Fibroblast of gingiva (primary cell): ENCODE measurements around the gene ARL15.
"Not testable (repeated sequence)": the region's sequence is repeated elsewhere in the genome, so short reads cannot be mapped to it uniquely, and the experiment has no call there.

Source experiments
- DNase-seq: peaks from one replicate; pipeline ENCODE4 v3.0.0-alpha.2; 2011; ENCODE audit warnings: low read depth

Gene ARL15

DNA sequence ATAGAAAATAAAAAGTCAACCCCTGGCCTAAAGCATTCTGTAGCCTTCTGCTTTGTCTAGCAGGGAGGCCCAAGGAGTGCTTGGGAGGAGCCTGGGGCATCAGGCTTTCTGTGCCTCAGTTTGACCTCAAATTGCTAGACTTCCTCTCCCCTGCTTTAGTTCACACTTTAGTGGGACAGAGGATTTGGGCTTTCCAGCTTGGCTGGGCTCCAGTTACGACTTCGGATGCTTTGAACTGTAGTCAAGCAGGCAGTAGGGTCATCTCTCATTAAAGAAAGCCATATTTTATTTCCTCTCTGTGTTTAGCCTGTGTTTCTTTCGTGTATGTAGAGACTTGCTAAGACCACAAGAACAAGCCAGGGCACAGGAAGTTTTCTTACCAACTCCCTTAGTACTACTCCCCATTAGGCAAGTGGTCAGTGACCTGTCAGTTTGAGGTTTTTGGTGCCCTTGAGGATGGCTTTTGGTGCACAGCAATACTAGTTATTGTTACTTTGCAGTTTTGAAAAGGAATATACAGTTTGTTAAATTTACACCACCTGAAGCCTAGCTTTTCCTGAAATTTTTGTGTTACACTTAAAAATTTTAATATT lies 415.2 kb downstream of the ARL15 start:
- no peak for DNase-seq

DNA sequence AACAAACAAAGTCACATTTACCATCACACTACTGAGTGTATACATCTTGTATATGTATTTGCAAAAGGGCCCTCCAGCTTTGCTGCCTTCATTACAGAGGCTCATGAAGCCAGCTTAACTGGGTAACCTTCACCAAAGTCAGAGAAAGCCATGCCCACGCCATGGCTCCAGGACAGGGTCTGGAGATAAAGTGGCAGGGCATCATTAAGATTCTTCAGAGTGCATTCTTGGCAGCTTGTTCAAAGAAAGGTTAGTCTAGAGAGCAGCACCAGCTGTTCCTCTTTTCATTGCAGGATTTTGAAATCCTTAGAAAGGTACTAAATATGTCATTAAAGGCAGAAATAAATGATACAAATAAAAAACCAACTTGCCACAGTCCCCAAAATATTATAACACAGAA lies 416.7 kb downstream of the ARL15 start:
- no peak for DNase-seq

DNA sequence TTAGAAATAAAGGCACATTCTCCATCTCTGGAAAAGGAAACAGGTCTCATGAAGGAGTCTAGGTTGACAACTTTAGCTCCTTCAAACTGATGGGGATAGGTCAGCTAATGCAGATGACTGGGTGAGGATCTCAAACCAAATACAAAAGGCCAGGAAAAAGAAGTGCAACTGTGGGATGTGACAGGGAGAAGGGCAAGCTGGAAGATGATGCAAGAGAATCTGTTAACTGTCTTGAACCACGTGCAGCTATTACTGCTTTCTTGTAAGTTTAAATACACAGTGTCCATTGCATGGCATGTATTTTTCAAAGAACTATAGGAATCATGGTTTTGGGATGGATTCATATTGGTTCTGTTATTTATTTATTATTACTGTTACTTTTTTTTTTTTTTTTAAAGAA lies 418.1 kb downstream of the ARL15 start:
- DNase-seq: no peak

DNA sequence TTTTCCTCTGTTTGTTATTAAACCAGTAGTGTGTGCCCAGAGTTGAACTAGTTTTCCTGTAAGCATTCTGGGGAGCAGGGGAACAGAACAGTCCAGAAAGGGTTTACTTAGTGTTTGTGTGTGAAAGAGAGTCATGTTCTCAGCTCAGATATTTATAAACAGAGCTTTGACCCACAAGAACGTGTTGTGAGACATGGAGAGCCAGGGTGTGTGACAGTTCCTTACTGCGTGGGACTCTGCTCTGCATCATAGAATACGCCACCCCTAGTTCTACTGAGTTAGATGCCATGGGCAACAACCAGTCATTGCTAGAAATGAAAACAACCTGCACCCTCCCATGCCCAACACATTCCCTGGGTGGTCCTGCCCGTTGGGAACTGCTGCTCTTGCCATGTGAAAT lies 419.2 kb downstream of the ARL15 start:
- DNase-seq: no peak

DNA sequence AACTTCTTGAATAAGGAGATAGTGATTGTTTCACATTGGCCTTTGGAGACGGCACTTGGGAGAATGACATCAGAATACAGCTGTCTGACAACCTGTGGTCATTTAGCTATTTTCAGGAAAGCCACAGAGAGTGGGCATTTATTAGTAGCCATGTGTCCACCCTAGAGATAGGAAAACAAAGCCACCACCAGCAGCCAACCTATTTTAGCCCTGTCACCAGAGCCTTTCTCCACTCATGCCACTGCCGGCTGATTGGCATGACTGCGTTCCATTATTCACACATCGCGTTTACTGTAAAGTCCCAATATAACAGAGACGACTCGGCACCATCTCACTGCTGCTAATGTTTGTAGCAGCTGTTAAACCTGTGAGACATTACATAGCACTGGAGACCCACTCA lies 419.9 kb downstream of the ARL15 start:
- no peak for DNase-seq

DNA sequence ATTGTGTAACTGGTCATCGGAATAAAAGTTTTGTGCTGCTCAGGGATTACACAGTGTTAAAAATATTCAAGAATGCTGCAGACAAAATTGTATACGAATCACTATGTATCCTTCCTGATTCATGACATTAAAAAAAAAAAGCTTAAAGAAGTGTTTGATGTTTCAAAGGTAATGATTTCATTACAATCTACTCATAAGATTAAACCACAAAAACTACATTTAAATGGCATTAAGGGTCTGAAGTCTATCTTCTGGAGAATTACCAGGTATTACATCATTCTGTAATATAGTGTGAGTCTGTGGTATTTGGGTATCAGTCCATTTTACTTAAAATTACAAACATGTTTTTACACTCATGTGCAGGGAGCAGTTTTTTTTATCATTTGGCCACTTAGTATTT lies 425.5 kb downstream of the ARL15 start:
- no peak for DNase-seq

DNA sequence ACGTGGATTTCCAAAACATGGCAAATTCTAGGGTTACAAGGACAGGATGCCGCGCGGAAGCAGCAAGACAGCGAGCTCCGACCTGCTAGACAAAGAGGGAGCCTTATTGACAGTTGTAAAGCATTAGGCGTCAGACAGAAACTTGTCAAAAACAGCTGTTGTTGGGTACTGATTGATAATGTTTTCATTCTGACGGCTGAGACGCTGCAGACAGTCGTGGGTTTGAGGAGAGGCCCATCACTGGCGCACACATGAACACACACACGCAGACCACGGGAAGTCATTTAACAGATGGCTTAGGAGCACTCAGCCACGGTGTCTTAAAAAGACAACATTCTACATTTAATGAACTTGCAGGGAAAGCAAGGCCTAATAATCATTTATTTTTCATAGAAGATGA lies 426.0 kb downstream of the ARL15 start:
- DNase-seq: no peak

DNA sequence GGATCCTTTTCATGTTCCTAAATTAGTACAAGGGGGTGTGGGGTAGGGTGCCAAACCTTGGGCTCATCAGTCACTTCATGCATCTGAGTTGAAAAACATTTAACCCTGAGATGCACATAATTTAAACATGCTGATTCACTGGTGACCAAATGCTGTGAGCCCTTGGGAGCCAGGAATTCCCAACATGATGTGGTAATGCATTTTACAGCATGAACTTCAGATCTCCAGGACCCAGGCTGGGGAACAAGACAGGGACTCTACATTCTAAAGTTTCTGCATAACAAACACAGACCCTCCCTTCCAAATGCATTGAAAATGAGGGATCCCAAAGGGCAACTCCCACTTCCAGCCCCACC lies 427.7 kb downstream of the ARL15 start:
- DNase-seq: peak; percentile 39

DNA sequence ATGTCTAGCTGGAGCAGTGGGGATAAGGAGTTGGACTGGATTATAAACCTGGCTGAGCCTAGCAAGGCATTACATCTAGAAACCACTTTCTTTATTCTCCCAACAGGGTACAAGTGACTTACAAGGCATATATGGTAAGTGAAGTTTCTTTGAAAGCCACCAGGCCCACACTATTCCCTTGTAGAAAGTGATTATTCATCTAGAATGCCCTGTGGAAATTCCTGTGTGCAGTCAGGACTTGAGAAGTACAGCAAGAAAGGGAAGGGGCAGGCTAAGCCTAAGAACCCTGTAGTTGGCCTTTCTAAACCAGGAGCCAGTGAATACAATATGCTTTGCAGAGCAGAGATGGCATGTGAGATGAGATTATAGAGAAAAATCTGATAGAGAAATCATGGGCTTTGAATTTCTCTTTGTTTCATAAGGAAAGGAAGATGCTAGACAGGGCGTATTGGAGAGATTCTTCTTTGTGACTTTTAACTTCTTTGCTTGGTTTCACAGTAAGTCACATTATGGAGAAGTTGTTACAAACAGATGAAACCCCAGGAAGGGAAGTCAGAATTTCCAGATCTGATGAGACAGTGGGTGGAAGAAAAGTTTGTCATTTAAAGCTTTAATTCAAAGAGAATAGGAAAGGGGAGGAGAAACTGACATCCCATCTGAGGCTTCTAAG lies 428.2 kb downstream of the ARL15 start:
- no peak for DNase-seq

DNA sequence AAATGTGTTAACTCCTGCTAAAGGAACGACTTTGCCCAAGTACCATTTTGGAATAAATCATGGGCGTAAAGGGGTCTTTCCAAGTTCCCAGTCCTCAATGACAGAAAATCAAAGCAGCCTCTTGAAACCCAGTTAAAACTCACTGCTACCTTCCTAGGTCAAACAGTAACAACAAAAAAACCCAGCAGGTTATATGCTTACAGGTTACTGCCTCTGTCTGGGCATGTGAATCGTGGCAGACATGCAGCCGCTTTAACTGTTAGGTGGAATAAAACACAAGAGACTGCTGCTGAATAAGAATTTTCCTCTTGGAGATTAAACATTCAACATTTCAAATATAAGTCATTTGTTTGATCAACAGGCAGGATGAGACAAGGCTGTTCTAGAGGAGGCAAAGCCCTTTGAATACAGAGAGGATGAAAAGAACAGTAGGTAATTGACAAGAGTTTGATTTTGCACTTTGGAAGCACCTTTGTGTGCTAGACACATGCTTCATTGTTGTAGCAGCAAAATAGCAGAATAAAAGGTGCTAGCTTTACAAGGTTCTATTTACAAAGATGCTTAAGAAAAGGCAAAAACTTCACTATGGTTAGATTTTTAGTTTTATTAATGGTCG lies 430.6 kb downstream of the ARL15 start:
- DNase-seq: no peak

DNA sequence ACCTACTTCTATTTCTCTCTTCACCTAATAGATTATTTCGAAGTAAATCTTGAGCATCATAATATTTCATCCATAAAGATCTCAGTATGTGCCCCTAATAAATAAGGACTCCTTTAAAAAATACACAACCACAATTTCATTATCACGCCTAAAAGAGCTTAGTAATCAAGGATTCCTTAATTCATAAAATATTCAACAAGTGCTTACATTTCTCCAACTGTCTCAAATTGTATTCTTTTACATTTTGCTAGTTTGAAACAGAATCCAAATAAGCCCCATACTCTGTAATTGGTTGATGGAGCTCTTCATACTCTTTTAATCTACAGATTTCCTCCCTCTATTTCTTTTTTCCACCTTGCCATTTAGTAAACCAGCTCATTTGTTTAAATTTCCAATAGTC lies 432.4 kb downstream of the ARL15 start:
- no peak for DNase-seq

DNA sequence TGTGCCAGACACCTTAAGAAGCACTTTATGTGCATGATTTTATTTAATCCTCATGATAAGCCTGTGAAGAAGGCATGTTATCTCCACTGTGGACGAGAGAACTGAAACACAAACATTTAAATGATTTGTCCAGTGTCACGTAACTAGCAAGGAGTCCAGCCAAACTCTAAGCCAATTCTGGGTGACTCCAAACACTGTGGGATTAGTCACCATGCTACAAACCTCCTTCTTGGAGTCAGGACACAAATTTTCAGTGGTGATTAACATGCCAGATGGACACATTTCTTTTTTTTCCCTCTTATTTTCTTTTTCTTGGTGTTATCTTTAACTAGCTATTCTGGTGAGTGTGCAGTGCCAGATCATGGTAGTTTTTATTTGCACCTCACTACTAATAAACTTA lies 433.1 kb downstream of the ARL15 start:
- peak; percentile 49 for DNase-seq

DNA sequence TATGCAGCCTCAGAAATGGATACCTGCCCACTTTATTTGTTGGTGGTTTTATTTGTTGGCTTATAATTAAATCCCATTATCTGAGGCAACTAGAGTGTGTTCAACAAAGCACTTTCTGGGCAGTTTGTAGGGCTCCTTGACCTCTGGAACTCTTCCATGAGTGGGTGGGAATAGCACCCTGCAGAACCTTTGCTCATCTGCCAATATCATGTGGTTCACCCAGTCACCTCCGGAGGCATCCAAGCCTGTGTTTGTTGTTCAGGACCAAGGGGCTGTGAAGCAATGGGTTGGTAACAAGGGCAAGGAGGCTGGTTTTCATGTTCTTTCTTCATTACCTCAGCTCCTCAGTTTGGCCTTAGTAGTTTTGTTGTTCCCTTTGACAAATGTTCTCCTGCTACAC lies 436.0 kb downstream of the ARL15 start:
- no peak for DNase-seq

DNA sequence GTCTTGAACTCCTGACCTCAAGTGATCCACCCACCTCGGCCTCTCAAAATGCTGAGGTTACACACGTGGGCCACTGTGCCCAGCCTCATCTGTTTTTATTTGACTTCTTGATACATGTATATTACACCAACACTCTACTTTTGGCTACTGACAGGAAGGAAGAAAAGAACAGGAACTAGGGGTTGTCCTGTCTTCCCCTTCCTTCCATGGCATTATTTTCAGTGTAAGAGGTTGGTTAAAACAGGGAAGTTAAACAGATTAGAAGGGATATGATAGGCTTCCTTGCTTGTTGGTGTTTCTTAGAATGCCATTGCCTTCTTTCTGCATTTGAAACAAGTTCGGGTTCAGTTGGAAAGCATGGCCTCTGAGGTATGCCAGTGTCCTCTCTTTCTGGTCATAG lies 437.1 kb downstream of the ARL15 start:
- no peak for DNase-seq

DNA sequence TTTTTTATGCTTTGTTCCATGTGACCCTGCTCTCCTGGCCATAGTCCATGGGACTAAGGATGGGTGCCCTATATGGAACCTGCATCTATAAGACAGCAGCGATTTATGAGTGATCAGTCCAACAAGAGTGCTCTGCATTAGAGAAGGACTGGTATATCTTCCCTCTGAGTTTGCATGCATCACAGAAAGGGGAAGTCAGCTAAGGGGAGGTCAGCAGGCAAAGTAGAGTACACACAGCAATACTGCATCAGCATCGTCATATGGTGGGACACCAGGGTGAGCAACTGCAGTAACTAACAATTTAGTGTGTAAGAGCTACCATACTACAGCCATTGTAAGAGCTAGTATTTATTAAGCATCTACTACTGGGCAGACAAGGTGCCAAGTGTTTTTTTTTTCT lies 438.6 kb downstream of the ARL15 start:
- no peak for DNase-seq

DNA sequence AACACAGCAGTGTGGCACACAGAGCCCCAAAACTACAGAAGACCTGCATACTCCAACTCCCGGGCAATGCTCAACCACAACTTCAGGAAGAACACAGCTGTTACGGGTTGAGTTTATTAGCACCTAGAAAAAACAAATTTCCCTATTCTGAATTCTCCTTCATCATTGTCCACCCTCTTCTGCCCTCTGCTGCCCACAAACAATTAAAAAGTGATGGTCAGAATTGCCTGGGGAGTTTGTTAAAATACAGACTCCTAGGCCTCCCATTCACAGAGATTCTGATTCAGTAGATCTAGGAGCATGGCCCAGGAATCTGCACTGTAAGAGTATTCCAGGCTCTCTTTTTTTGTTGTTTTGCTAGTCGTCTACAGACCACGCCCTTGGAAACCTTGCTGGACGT lies 439.3 kb downstream of the ARL15 start:
- no peak for DNase-seq

DNA sequence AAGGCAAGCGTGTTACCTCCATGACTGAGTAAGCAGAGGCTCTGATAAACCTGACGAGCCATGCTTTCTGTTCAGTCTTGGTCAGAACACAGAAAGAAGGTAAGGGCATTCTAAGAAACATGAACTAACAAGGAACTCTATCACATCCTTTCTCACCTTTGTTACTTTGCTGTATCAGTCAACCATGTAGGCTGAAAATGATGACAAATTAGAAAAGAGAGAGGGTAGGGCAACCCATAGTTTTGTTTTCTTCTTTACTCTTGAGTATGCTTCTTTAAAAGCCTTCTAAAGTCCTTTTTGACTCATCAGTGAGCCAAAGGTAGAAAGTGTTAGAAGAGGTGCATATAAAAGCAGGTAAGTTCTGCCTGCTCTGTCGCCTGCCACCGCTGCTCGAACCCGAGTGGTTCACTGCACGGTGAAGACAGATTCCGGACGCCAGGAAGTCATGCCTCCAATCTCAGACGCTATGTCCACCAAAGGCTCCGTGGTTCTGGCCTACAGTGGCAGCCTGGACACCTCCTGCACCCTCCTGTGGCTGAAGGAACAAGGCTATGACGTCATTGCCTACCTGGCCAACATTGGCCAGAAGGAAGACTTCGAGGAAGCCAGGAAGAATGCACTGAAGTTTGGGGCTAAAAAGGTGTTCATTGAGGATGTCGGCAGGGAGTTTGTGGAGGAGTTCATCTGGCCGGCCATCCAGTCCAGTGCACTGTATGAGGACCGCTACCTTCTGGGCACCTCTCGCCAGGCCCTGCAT lies 451.5 kb downstream of the ARL15 start:
- DNase-seq: no peak

DNA sequence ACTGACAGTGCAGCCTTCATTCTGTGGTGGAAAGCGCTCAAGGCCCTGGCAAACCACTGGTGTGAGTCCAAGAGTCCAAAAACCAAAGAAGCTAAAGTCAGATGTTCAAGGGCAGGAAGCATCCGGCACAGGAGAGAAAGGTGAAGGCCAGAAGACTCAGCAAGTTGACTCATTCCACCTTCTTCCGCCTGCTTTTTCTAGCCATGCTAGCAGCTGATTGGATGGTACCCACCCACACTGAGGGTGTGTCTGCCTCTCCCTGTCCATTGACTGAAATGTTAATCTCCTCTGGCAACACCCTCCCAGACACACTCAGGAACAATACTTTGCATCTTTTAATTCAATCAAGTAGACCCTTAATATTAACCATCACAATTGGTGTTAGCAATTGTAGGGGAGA lies 453.9 kb downstream of the ARL15 start:
- DNase-seq: no peak

DNA sequence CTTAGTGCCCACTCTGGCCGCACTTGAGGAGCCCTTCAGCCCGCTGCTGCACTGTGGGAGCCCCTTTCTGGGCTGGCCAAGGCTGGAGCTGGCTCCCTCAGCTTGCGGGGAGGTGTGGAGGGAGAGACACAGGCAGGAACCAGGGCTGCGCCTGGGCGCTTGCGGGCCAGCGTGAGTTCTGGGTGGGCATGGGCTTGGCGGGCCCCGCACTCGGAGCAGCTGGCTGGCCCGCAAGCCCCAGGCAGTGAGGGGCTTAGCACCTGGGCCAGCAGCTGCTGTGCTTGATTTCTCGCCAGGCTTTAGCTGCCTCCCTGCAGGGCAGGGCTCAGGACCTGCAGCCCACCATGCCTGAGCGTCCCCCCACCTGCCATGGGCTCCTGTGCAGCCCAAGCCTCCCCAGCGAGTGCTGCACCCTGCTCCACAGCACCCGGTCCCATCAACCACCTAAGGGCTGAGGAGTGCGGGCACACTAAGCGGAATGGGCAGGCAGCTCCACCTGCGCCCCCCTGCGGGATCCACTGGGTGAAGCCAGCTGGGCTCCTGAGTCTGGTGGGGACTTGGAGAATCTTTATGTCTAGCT lies 473.4 kb downstream of the ARL15 start:
- DNase-seq: not testable (repeated sequence)

DNA sequence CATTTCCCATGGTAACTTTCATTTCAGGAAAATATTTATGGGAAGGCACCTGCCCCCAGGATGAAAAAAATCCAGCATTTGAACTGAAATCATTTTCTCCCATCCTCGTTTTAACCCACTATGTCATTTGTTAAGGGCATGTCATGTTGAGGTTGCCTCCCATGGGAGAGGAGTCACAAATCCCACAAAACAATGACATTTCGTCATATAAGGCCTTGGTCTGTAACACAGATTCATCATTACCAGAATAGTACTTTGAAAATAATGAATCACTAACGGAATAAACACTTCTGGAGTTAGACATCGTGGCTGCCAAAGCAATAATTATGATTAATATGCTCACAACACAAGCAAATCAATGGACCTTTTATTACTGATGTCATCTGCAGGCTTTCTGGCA lies 475.9 kb downstream of the ARL15 start:
- no peak for DNase-seq
